Measurements from ENCODE around the gene P2RY1.
"Not testable (repeated sequence)": the region's sequence is repeated elsewhere in the genome, so short reads cannot be mapped to it uniquely, and the experiment has no call there.

Gene P2RY1

GRCh38 chr3:152828075-152828840 is 6.7 kb upstream of the P2RY1 start:
- H3K27ac Mint-ChIP-seq, result no peak overlapping the region
- H3K4me3 Mint-ChIP-seq, result no peak overlapping the region
- H3K27me3 Mint-ChIP-seq, result peaks cover 5% of the 10 kb centered on the region
- H3K9me3 Mint-ChIP-seq (ENCODE audit: low read depth), result no peaks in the 10 kb centered on the region
- no peaks in the 10 kb centered on the region for H3K36me3 Mint-ChIP-seq
- H3K4me1 Mint-ChIP-seq (ENCODE audit: low read depth), result no peaks in the 10 kb centered on the region

GRCh38 chr3:152830245-152830644 is 4.7 kb upstream of the P2RY1 start:
- Mint-ChIP-seq H3K27me3 (peaks cover 12% of the 10 kb centered on the region), H3K9me3 (ENCODE audit: low read depth) (no peaks in the 10 kb centered on the region), H3K4me3 (no peak overlapping the region), H3K4me1 (ENCODE audit: low read depth) (peaks cover 5% of the 10 kb centered on the region), H3K27ac (no peak overlapping the region), H3K36me3 (no peaks in the 10 kb centered on the region)

GRCh38 chr3:152832046-152832445 is 2.9 kb upstream of the P2RY1 start:
- Mint-ChIP-seq H3K4me1 (ENCODE audit: low read depth) (peaks cover 12% of the 10 kb centered on the region), H3K27me3 (peaks cover 21% of the 10 kb centered on the region), H3K36me3 (no peaks in the 10 kb centered on the region), H3K27ac (no peak overlapping the region), H3K4me3 (no peak overlapping the region), H3K9me3 (ENCODE audit: low read depth) (no peaks in the 10 kb centered on the region)

- Mint-ChIP-seq H3K4me3 (no peak overlapping the region), H3K36me3 (no peaks in the 10 kb centered on the region), H3K4me1 (ENCODE audit: low read depth) (peaks cover 12% of the 10 kb centered on the region), H3K27ac (no peak overlapping the region), H3K9me3 (ENCODE audit: low read depth) (no peaks in the 10 kb centered on the region), H3K27me3 (peaks cover 21% of the 10 kb centered on the region)
These were observed 1.8 kb upstream of the P2RY1 start for GRCh38 chr3:152833089-152833488.

- Mint-ChIP-seq H3K4me1 (ENCODE audit: low read depth) (peaks cover 12% of the 10 kb centered on the region), H3K27ac (no peak overlapping the region), H3K4me3 (peak overlapping the region; percentile 86), H3K27me3 (peaks cover 23% of the 10 kb centered on the region), H3K36me3 (no peaks in the 10 kb centered on the region), H3K9me3 (ENCODE audit: low read depth) (no peaks in the 10 kb centered on the region)
These were observed 648 bp upstream of the P2RY1 start for GRCh38 chr3:152834191-152834775.

- Mint-ChIP-seq H3K4me3 (peak overlapping the region; percentile 83), H3K4me1 (ENCODE audit: low read depth) (peaks cover 12% of the 10 kb centered on the region), H3K9me3 (ENCODE audit: low read depth) (no peaks in the 10 kb centered on the region), H3K27ac (no peak overlapping the region), H3K36me3 (no peaks in the 10 kb centered on the region), H3K27me3 (peaks cover 22% of the 10 kb centered on the region)
These were observed 721 bp downstream of the P2RY1 start for GRCh38 chr3:152835601-152836102.

GRCh38 chr3:152836269-152836668 is 1.3 kb downstream of the P2RY1 start:
- Mint-ChIP-seq H3K4me3 (peak overlapping the region; percentile 83), H3K4me1 (ENCODE audit: low read depth) (peaks cover 12% of the 10 kb centered on the region), H3K9me3 (ENCODE audit: low read depth) (no peaks in the 10 kb centered on the region), H3K36me3 (no peaks in the 10 kb centered on the region), H3K27me3 (peaks cover 22% of the 10 kb centered on the region), H3K27ac (no peak overlapping the region)

GRCh38 chr3:152839511-152839910 is 4.6 kb downstream of the P2RY1 start:
- H3K4me3 Mint-ChIP-seq, result no peak overlapping the region
- H3K9me3 Mint-ChIP-seq (ENCODE audit: low read depth), result no peaks in the 10 kb centered on the region
- H3K4me1 Mint-ChIP-seq (ENCODE audit: low read depth), result peaks cover 9% of the 10 kb centered on the region
- H3K27ac Mint-ChIP-seq, result no peak overlapping the region
- peaks cover 14% of the 10 kb centered on the region for H3K27me3 Mint-ChIP-seq
- no peaks in the 10 kb centered on the region for H3K36me3 Mint-ChIP-seq

GRCh38 chr3:152841131-152841530 is 6.2 kb downstream of the P2RY1 start:
- Mint-ChIP-seq H3K36me3 (no peaks in the 10 kb centered on the region), H3K9me3 (ENCODE audit: low read depth) (no peaks in the 10 kb centered on the region), H3K4me3 (no peak overlapping the region), H3K4me1 (ENCODE audit: low read depth) (peaks cover 3% of the 10 kb centered on the region), H3K27ac (no peak overlapping the region), H3K27me3 (peaks cover 7% of the 10 kb centered on the region)

GRCh38 chr3:152842413-152842812 is 7.5 kb downstream of the P2RY1 start:
- no peaks in the 10 kb centered on the region for H3K9me3 Mint-ChIP-seq (ENCODE audit: low read depth)
- H3K27me3 Mint-ChIP-seq, result peaks cover 2% of the 10 kb centered on the region
- no peaks in the 10 kb centered on the region for H3K36me3 Mint-ChIP-seq
- no peaks in the 10 kb centered on the region for H3K4me1 Mint-ChIP-seq (ENCODE audit: low read depth)
- H3K4me3 Mint-ChIP-seq, result no peak overlapping the region
- no peak overlapping the region for H3K27ac Mint-ChIP-seq

- H3K36me3 Mint-ChIP-seq, result no peaks in the 10 kb centered on the region
- no peaks in the 10 kb centered on the region for H3K4me1 Mint-ChIP-seq (ENCODE audit: low read depth)
- no peak overlapping the region for H3K4me3 Mint-ChIP-seq
- no peaks in the 10 kb centered on the region for H3K9me3 Mint-ChIP-seq (ENCODE audit: low read depth)
- no peak overlapping the region for H3K27ac Mint-ChIP-seq
- H3K27me3 Mint-ChIP-seq, result peaks cover 3% of the 10 kb centered on the region
These were observed 9.0 kb downstream of the P2RY1 start for GRCh38 chr3:152843955-152844354.

- H3K27ac Mint-ChIP-seq; H3K9me3 Mint-ChIP-seq (ENCODE audit: low read depth); H3K27me3 Mint-ChIP-seq; H3K4me1 Mint-ChIP-seq (ENCODE audit: low read depth); H3K36me3 Mint-ChIP-seq; H3K4me3 Mint-ChIP-seq: not testable (repeated sequence)
These were observed 11.8 kb downstream of the P2RY1 start for GRCh38 chr3:152846572-152847202.

GRCh38 chr3:152847599-152847998 is 12.7 kb downstream of the P2RY1 start:
- not testable (repeated sequence) for H3K4me3 Mint-ChIP-seq; H3K27me3 Mint-ChIP-seq; H3K27ac Mint-ChIP-seq; H3K4me1 Mint-ChIP-seq (ENCODE audit: low read depth); H3K9me3 Mint-ChIP-seq (ENCODE audit: low read depth); H3K36me3 Mint-ChIP-seq

- Mint-ChIP-seq H3K27me3 (peaks cover 6% of the 10 kb centered on the region), H3K27ac (no peak overlapping the region), H3K36me3 (no peaks in the 10 kb centered on the region), H3K4me3 (no peak overlapping the region), H3K9me3 (ENCODE audit: low read depth) (no peaks in the 10 kb centered on the region), H3K4me1 (ENCODE audit: low read depth) (no peaks in the 10 kb centered on the region)
These were observed 15.2 kb downstream of the P2RY1 start for GRCh38 chr3:152849996-152850578.

GRCh38 chr3:152853196-152853595 is 18.3 kb downstream of the P2RY1 start:
- no peaks in the 10 kb centered on the region for H3K9me3 Mint-ChIP-seq (ENCODE audit: low read depth)
- no peaks in the 10 kb centered on the region for H3K36me3 Mint-ChIP-seq
- H3K4me3 Mint-ChIP-seq, result no peak overlapping the region
- H3K27me3 Mint-ChIP-seq, result peaks cover 4% of the 10 kb centered on the region
- H3K27ac Mint-ChIP-seq, result no peak overlapping the region
- H3K4me1 Mint-ChIP-seq (ENCODE audit: low read depth), result no peaks in the 10 kb centered on the region
